ENCODE data around the gene DNAH7. TPM values are rescaled to one million over a fixed set of nuclear protein-coding genes. Genes with fewer than 3 reads are reported as not detected.

DNAH7 gene
- total RNA-seq, 2 donors from 2014 or later, result 3.4 to 10.1 TPM

- H3K27ac ChIP-seq, result no peak overlapping the region
- no peak for TF ChIP-seq POLR2AphosphoS5 (IDR thresholded peaks at IDR 0.05)
- TF ChIP-seq POLR2A (IDR thresholded peaks at IDR 0.05), result no peak
- no peak for TF ChIP-seq CTCF (IDR thresholded peaks at IDR 0.05)
- H3K4me1 ChIP-seq (replicated peaks), result no peaks in the 10 kb centered on the region
- H3K4me3 ChIP-seq, result no peak overlapping the region
- H3K27me3 ChIP-seq (replicated peaks; ENCODE audit: insufficient read depth), result no peaks in the 10 kb centered on the region
- DNase-seq (ENCODE audit: low spot score), result no peak
- intact Hi-C loops (cut with DNase I), result no loop called here
- no peaks in the 10 kb centered on the region for H3K9me3 ChIP-seq
- H3K36me3 ChIP-seq, result no peaks in the 10 kb centered on the region
- WGBS, result 81% methylated on average over 1 of the region's 1 CpG
Measured at GRCh38 chr2:196108604-196109003, 40.0 kb upstream of the DNAH7 start.

- Histone ChIP-seq H3K9me3 (no peaks in the 10 kb centered on the region), H3K4me3 (no peak overlapping the region), H3K4me1 (replicated peaks) (no peaks in the 10 kb centered on the region), H3K36me3 (no peaks in the 10 kb centered on the region), H3K27ac (no peak overlapping the region), H3K27me3 (replicated peaks; ENCODE audit: insufficient read depth) (no peaks in the 10 kb centered on the region)
- DNase-seq (ENCODE audit: low spot score), result no peak
- WGBS, result 54% methylated on average over 5 of the region's 5 CpGs
- TF ChIP-seq CTCF (IDR thresholded peaks at IDR 0.05) (no peak), POLR2AphosphoS5 (IDR thresholded peaks at IDR 0.05) (no peak), POLR2A (IDR thresholded peaks at IDR 0.05) (no peak)
- intact Hi-C loops (cut with DNase I), result no loop called here
Measured at GRCh38 chr2:196105951-196106350, 37.3 kb upstream of the DNAH7 start.

GRCh38 chr2:196104066-196104465 lies 35.4 kb upstream of the DNAH7 start:
- TF ChIP-seq POLR2AphosphoS5 (IDR thresholded peaks at IDR 0.05) (no peak), POLR2A (IDR thresholded peaks at IDR 0.05) (no peak), CTCF (IDR thresholded peaks at IDR 0.05) (no peak)
- Histone ChIP-seq H3K9me3 (no peaks in the 10 kb centered on the region), H3K27ac (no peak overlapping the region), H3K4me3 (no peak overlapping the region), H3K36me3 (no peaks in the 10 kb centered on the region), H3K4me1 (replicated peaks) (no peaks in the 10 kb centered on the region), H3K27me3 (replicated peaks; ENCODE audit: insufficient read depth) (no peaks in the 10 kb centered on the region)
- 85% methylated on average over 4 of the region's 4 CpGs for WGBS
- intact Hi-C loops (cut with DNase I), result no loop called here
- no peak for DNase-seq (ENCODE audit: low spot score)

GRCh38 chr2:196103626-196104025 lies 35.0 kb upstream of the DNAH7 start:
- no peaks in the 10 kb centered on the region for H3K27me3 ChIP-seq (replicated peaks; ENCODE audit: insufficient read depth)
- no peak for DNase-seq (ENCODE audit: low spot score)
- no peaks in the 10 kb centered on the region for H3K9me3 ChIP-seq
- H3K4me3 ChIP-seq, result no peak overlapping the region
- TF ChIP-seq CTCF (IDR thresholded peaks at IDR 0.05) (no peak), POLR2A (IDR thresholded peaks at IDR 0.05) (no peak), POLR2AphosphoS5 (IDR thresholded peaks at IDR 0.05) (no peak)
- H3K36me3 ChIP-seq, result no peaks in the 10 kb centered on the region
- H3K27ac ChIP-seq, result no peak overlapping the region
- no peaks in the 10 kb centered on the region for H3K4me1 ChIP-seq (replicated peaks)
- intact Hi-C loops (cut with DNase I), result no loop called here
- WGBS, result 98% methylated on average over 2 of the region's 2 CpGs

- Histone ChIP-seq H3K27me3 (replicated peaks; ENCODE audit: insufficient read depth) (no peaks in the 10 kb centered on the region), H3K36me3 (no peaks in the 10 kb centered on the region), H3K4me3 (no peak overlapping the region), H3K9me3 (no peaks in the 10 kb centered on the region), H3K27ac (no peak overlapping the region), H3K4me1 (replicated peaks) (no peaks in the 10 kb centered on the region)
- no peak for TF ChIP-seq POLR2A (IDR thresholded peaks at IDR 0.05)
- TF ChIP-seq CTCF (IDR thresholded peaks at IDR 0.05), result no peak
- no peak for TF ChIP-seq POLR2AphosphoS5 (IDR thresholded peaks at IDR 0.05)
- WGBS, result 59% methylated on average over 6 of the region's 6 CpGs
- DNase-seq (ENCODE audit: low spot score), result no peak
- intact Hi-C loops (cut with DNase I), result no loop called here
Measured at GRCh38 chr2:196101325-196101991, 32.8 kb upstream of the DNAH7 start.
